Raji (cell line): ENCODE measurements around the gene CAPN3.

Source experiments
- POLR2A ChIP-seq: IDR thresholded peaks from 2 replicates; pipeline ENCODE4 v1.6.1; 2011; ENCODE audit warnings: low read depth, low read length, control low read depth; ENCODE audit not compliant: insufficient read depth

The CAPN3 gene

DNA sequence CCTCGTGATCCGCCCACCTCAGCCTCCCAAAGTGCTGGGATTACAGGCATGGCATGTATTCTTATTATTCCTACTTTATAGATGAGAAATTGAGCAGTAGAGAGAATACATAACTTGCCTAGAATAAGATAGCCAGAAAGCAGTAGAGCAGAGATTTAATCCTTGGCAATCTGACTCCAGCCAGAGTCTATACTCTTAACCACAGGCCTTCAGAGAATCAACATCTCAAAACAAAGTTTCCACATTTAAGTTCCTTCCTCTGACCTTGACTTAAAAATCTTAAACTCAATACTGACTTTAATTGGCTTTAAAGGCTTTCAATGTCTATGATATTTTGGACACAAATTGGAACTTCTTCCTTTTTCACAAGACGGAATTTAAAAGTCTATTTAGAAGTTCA, 94.5 kb downstream of the CAPN3 start:
- no peak for TF ChIP-seq POLR2A

DNA sequence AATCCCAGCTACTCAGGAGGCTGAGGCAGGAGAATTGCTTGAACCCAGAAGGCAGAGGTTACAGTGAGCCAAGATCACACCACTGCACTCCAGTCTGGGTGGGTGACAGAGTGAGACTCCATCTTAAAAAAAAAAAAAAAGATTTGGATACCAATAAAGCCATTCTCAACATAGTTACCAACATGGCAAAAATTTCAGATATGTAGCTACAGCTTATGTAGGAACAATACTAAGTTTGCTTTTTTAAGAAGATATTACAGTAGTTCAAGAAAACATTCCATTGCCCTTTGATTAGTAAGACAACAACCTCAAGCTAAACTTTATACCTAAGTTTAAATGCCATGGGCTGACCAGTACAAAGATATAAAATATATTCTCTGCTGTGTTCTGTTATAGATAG, 97.2 kb downstream of the CAPN3 start:
- no peak for TF ChIP-seq POLR2A

DNA sequence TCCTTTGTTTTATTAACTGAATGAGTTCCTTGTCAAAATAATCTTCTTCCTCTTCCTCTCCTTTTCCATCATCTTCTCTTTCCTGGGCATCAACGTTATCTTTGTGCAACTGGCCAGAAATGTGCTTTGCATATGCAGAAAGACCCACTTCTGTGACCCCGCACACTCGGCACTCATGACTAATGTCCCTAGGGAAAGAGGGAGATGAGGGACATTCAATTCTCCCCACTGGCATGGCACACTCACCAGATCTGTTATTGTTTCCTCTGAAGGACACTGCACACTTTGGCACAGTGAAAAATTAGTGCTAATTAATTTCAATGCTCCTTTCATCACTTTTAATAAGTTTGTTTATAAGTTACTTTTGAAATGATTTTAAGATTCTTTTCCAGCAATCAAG, 97.7 kb downstream of the CAPN3 start:
- no peak for TF ChIP-seq POLR2A

DNA sequence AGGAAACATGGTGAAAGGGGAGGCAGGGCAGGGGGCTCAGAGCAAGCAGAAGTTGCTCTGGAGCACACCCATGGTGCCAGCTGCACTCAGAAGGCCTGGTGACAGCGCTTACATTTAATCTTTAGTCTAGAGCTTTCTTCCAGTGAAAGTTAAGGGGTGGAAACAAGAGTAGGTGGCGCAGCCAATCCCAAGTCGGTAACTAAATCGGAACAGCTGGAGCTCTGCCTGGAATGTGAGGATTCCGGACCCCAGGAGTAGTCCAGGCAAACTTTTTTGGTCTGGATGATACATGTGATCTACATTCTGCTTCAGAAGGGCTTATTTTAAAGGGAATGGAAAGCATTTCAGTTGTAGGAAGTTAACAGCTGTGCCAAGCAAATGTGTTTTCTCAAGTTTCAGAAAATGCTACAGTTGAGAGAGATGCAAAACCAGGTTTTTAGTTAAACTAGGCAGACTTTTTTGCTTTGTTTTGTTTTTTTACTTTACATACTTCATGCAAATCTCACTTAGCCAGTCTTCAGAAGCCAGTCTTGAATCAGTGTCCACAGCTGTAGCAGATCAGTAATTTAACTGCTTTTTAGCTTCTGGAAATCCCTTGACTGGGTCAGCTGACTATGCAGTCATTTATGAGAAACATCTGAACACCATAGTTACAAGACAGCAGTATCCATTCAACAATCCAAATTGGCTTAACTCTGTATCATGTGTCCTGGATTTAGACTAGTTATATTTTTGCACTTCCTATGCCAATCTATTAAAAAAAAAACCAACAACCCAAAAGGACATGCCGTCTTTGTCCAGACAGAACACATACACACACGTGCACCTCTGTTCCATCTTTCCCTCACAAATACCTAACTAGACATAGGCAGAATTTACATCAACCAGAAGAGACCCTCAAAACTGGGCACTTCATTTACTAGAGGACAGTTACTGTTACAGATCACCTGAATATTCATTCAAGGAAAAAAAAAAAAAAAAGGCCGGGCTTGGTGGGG, 98.4 kb downstream of the CAPN3 start:
- peak; percentile 52; the same call in 1 of the 2 replicates for TF ChIP-seq POLR2A

DNA sequence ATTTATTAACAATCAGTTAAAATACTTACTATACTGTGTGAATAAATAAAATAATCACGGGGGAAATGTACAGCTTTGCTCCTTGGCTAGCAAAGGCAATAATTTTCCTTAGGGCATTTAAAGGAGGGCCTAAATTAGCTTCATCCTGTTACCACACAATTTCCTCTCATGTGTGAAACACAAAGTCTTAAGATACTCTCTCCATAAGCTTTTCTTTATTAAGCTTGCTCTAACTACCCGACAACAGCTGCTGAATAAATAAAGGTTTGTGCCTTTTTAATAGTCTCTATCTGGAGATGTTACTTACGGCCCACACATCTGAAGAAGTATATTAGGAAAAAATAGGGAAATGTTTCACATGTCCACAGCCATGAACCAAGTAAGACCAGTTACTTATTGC, 102.0 kb downstream of the CAPN3 start:
- no peak for TF ChIP-seq POLR2A
